NCI-H128 (cell line): ENCODE results near the gene PDE8A.

Experiments
- DNase-seq: peaks from one replicate; lab custom pipeline; 2025; ENCODE audit not compliant: unreplicated experiment; lab: John Stamatoyannopoulos, UW

Gene PDE8A

GRCh38 chr15:85031086-85031943 lies 49.7 kb downstream of the PDE8A start:
- DNase-seq: no peak

- no peak for DNase-seq
These were observed 50.4 kb downstream of the PDE8A start for GRCh38 chr15:85031944-85032558.

- no peak for DNase-seq
These were observed 51.5 kb downstream of the PDE8A start for GRCh38 chr15:85033148-85033547.

- DNase-seq: no peak
These were observed 52.6 kb downstream of the PDE8A start for GRCh38 chr15:85034276-85034675.

GRCh38 chr15:85035980-85036379 lies 54.3 kb downstream of the PDE8A start:
- no peak for DNase-seq

- DNase-seq: no peak
These were observed 55.1 kb downstream of the PDE8A start for GRCh38 chr15:85036716-85037115.

GRCh38 chr15:85037641-85038040 lies 56.0 kb downstream of the PDE8A start:
- DNase-seq: no peak

GRCh38 chr15:85041230-85041629 lies 59.6 kb downstream of the PDE8A start:
- no peak for DNase-seq

GRCh38 chr15:85044251-85044853 lies 62.7 kb downstream of the PDE8A start:
- no peak for DNase-seq

- no peak for DNase-seq
These were observed 63.2 kb downstream of the PDE8A start for GRCh38 chr15:85044894-85045293.

- no peak for DNase-seq
These were observed 64.0 kb downstream of the PDE8A start for GRCh38 chr15:85045615-85046014.

GRCh38 chr15:85047271-85047948 lies 65.8 kb downstream of the PDE8A start:
- DNase-seq: no peak

- no peak for DNase-seq
These were observed 66.8 kb downstream of the PDE8A start for GRCh38 chr15:85048430-85048829.

GRCh38 chr15:85049805-85050204 lies 68.1 kb downstream of the PDE8A start:
- no peak for DNase-seq

- DNase-seq: no peak
These were observed 78.1 kb downstream of the PDE8A start for GRCh38 chr15:85059734-85060133.

GRCh38 chr15:85062560-85062959 lies 80.9 kb downstream of the PDE8A start:
- DNase-seq: no peak

- DNase-seq: no peak
These were observed 81.4 kb downstream of the PDE8A start for GRCh38 chr15:85063088-85063487.

- no peak for DNase-seq
These were observed 81.9 kb downstream of the PDE8A start for GRCh38 chr15:85063522-85064079.

- DNase-seq: no peak
These were observed 83.1 kb downstream of the PDE8A start for GRCh38 chr15:85064710-85065109.

GRCh38 chr15:85071061-85071460 lies 89.4 kb downstream of the PDE8A start:
- DNase-seq: no peak

GRCh38 chr15:85071504-85071903 lies 89.8 kb downstream of the PDE8A start:
- no peak for DNase-seq
